Colon (tissue), 2 donors: ENCODE data around the gene GPBP1.
"Not testable (repeated sequence)": the region's sequence is repeated elsewhere in the genome, so short reads cannot be mapped to it uniquely, and the experiment has no call there.

Experiments used
- FAIRE-seq: peaks from 2 replicates; lab custom pipeline; 2012; peaks lifted over from hg19 to GRCh38; lab: Jason Lieb, UNC
- donor health status: control.
- donor health status: control.

The GPBP1 gene

GRCh38 chr5:57173319-57174127 lies at the start of gene GPBP1:
Gene GPBP1, plus strand, starts transcription at chr5:57174059. Its CDS starts 40,072 bp downstream, at chr5:57214131.
- FAIRE-seq, result no peak

- no peak for FAIRE-seq
Measured at GRCh38 chr5:57128325-57128724, 45.5 kb upstream of the GPBP1 start.

- no peak for FAIRE-seq
Measured at GRCh38 chr5:57133574-57133973, 40.3 kb upstream of the GPBP1 start.

GRCh38 chr5:57137401-57137800 lies 36.5 kb upstream of the GPBP1 start:
- no peak for FAIRE-seq

- no peak for FAIRE-seq
Measured at GRCh38 chr5:57152316-57152715, 21.5 kb upstream of the GPBP1 start.

GRCh38 chr5:57155033-57155432 lies 18.8 kb upstream of the GPBP1 start:
- FAIRE-seq, result no peak

GRCh38 chr5:57157131-57157530 lies 16.7 kb upstream of the GPBP1 start:
- no peak for FAIRE-seq

GRCh38 chr5:57157666-57158065 lies 16.2 kb upstream of the GPBP1 start:
- no peak for FAIRE-seq

- no peak for FAIRE-seq
Measured at GRCh38 chr5:57163553-57164006, 10.3 kb upstream of the GPBP1 start.

- FAIRE-seq, result no peak
Measured at GRCh38 chr5:57164124-57164523, 9.7 kb upstream of the GPBP1 start.

GRCh38 chr5:57165171-57165570 lies 8.7 kb upstream of the GPBP1 start:
- not testable (repeated sequence) for FAIRE-seq

- FAIRE-seq, result no peak
Measured at GRCh38 chr5:57166276-57166675, 7.6 kb upstream of the GPBP1 start.

GRCh38 chr5:57167201-57167600 lies 6.7 kb upstream of the GPBP1 start:
- FAIRE-seq, result no peak

- not testable (repeated sequence) for FAIRE-seq
Measured at GRCh38 chr5:57170116-57170515, 3.7 kb upstream of the GPBP1 start.

- no peak for FAIRE-seq
Measured at GRCh38 chr5:57171816-57172465, 1.9 kb upstream of the GPBP1 start.

GRCh38 chr5:57172466-57173318 lies 1.2 kb upstream of the GPBP1 start:
- no peak for FAIRE-seq

GRCh38 chr5:57174128-57174889 lies 450 bp downstream of the GPBP1 start:
- FAIRE-seq, result no peak

GRCh38 chr5:57174890-57175510 lies 1.1 kb downstream of the GPBP1 start:
- FAIRE-seq, result no peak

GRCh38 chr5:57175551-57176309 lies 1.9 kb downstream of the GPBP1 start:
- no peak for FAIRE-seq

- FAIRE-seq, result no peak
Measured at GRCh38 chr5:57176350-57176857, 2.5 kb downstream of the GPBP1 start.
